Hematopoietic multipotent progenitor cell (in vitro differentiated cells): ENCODE measurements around the gene BICC1. TPM values are rescaled to one million over a fixed set of nuclear protein-coding genes. Genes with fewer than 3 reads are reported as not detected.

Experiments
- DNase-seq, 3 donors: peaks; one replicate each; pipeline ENCODE4 v3.0.0-alpha.2; 2011 to 2015; ENCODE audit warnings: low read depth in 2 of 3, low spot score in 2 of 3
- total RNA-seq: library from RNA; depleted of rRNA; stranded (reverse); fragments of >200 nt; gene quantifications from one replicate; pipeline ENCODE4 v1.2.3, GENCODE V29; 2012

Gene BICC1
- total RNA-seq, 1 donor: 1.3 TPM

- DNase-seq: no peak
These were observed 47.4 kb downstream of the BICC1 start for GRCh38 chr10:58560068-58560467.

DNA sequence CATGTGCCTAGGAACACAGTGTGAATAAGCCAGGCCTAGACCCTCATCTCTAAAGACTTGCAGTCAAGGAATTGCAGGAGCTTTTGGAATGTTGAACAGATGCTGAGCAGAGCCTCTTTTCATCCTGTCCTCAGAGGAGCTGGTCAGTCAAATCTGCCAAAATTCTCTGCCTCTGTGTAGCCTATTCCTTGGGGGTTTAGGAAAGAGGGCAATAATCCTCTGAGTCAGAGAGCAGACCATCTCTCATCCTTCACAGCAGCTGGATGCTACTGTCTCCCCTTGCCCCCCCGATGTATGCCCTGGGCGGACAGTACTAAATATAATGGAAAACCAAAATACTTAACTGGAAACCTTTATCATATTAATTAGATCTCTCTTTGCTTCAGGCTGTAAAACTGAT is 52.6 kb downstream of the BICC1 start:
- DNase-seq: no peak

GRCh38 chr10:58567652-58568051 is 55.0 kb downstream of the BICC1 start:
- DNase-seq: no peak

DNA sequence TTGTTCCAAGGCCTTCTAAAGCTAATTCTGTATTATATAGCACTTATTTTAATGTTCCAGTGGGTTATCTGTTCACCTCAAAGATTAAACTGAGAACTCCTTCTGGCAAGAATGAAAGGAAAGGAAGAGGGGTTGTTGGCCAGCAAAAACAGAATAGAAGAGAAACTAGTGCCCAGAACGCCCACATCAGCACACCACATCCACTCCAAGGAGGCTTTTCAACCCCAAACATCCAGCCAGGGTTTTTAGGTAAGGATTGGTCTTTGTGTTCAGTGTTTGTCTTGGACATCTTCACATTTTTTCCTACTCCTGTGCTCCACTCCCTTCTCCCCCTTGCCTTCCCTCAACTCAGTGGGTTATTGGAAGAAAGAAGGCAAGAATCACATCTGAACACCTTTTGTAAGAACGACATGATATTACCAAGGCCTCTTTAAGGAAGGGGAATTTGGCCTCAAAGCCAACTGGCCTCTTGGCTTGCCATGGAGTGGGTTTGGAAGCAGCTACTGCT is 55.8 kb downstream of the BICC1 start:
- DNase-seq: no peak

DNA sequence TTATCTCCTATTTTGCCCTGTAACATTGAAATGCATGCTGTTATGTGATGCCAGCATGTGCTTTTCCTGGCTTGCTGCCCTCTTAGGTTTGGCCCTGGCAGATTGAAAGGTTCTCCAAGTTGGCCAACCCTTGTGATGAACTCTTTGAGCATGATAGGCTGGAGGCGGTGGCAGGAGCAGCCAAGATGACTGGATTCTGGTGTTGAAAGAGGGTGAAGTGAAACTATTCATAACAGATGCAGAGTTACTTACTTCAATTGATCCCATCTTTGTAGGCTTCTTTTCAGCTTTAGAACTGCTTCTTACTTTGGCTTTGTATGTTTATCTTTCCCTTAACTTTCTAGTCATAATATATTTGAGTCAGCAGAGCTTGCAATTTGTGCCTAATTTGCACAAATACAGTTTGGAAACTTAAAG is 57.6 kb downstream of the BICC1 start:
- DNase-seq: no peak

DNA sequence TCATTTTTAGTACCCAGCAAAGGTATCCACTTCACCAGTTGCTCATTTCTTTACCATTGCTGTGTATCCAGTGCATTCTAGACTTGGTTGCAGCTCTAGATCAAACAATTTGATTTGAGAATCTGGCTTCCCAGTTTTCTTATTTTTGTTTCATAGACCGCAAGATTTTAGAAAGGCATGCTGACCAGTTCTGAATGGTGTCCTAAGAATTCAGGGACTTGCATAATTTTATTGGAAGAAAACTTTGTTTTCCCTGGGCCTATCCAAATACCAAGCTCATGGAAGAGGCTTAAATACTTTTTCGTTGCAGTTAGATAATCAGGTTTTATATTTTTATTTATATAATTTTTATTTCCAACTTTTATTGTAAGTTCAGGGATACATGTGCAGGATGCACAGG is 58.3 kb downstream of the BICC1 start:
- DNase-seq: no peak

GRCh38 chr10:58573144-58573543 is 60.5 kb downstream of the BICC1 start:
- no peak for DNase-seq

DNA sequence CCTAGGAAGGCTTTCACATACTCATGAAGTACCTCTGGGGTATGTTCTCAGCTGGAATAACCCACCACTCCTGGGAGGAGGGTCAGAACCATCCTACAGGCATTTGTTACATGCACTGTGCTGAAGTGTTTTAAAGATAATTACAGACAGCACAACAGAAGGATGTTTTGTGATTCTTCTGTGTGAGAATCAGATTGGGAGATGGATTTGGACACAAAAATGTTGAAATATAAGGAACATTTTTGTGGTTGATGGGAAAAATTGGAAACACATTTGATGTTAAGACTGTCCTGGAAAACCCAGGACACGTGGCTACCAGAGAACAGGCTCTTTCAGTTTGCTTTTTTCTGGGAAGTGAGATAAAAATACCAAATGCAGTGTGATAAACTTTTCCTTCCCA is 61.4 kb downstream of the BICC1 start:
- DNase-seq: no peak

- no peak for DNase-seq
These were observed 62.8 kb downstream of the BICC1 start for GRCh38 chr10:58575491-58575890.

DNA sequence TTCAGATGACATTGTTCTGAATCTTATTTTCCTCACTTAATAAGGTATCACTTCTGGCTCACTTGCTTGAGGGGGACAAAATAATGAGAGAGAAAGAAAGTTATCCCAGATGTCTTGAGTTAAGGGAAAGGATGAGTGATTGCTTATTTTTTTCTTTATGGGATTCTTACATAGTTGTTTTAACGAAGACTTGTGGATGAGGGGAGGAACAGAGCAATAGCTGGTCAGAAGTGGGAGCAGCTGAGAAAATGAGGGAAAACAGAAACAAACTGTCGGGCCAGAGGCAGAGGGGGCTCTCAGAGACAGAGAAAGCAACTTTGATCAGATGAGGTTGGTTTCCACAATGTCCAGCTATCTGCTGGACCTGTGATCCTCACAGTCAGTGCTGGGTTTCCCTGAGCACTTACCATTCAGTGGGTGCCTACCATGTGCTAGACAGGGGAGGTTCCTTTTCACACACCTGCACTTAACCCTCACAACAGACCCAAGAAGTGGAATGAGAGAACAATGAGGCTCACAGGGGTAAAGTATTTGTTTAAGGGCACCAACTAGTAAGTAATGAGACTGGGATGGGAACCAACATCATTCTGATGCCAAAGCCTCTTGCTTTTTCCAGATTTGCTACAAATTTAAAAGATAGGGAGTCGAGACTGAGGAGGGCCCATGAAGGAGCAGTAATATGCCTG is 64.2 kb downstream of the BICC1 start:
- no peak for DNase-seq

DNA sequence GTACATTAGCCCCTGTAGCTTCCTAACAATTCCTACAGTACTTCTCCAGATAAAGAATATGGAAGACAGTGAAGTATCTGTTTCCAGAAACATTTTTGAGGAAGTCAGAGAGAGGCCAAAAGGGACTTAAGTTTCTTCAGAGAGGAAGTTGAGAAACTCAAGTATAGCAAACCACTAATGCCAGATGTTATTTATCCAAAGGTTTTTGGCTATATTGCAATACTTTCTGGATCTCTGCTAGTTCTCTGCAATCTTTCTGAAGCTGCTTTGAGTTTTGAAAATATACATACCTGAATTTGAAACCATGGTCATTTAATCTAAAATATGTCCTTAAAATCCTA is 64.7 kb downstream of the BICC1 start:
- DNase-seq: peak in 1 of 3 donors; percentile 57

DNA sequence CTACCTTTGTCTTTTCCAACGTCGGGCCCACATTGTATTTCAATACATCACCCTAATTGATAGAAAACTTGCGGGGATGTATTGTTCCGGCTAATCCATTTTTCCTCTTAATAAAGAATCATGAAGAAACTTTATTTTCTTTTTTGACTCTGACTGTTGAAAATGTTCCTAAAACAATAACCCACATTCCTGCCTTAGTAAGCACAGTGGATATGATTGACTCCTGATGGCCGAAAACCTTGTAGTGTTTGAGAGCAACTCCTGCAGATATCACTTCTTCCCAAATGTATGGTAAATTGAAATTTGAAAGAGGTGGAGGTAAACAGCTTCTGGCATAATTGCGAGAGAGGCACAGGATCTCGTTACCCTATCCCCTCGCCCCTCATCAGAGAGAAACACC is 65.7 kb downstream of the BICC1 start:
- no peak for DNase-seq

- no peak for DNase-seq
These were observed 66.5 kb downstream of the BICC1 start for GRCh38 chr10:58579011-58579655.

GRCh38 chr10:58582045-58582444 is 69.4 kb downstream of the BICC1 start:
- DNase-seq: no peak

DNA sequence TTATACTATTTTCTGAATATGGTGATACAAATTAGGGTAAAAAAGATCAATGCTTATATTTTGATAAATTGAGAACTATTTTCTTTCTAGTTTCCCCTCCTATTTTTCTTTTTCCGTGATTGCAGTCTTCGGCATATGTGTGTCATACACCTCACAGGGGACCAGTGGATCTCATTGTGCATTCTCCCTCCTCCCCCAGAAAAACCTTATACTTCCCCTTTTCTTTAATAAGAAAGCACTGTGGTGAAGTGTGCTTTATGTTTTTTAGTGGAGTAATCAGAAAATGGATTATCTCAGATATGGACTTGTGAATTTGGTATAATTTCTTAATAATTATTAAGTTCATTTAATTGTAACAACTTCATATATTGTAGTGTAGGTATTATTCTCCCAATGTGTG is 72.8 kb downstream of the BICC1 start:
- peak in 1 of 3 donors; percentile 53 for DNase-seq

- DNase-seq: no peak
These were observed 73.9 kb downstream of the BICC1 start for GRCh38 chr10:58586282-58587245.

DNA sequence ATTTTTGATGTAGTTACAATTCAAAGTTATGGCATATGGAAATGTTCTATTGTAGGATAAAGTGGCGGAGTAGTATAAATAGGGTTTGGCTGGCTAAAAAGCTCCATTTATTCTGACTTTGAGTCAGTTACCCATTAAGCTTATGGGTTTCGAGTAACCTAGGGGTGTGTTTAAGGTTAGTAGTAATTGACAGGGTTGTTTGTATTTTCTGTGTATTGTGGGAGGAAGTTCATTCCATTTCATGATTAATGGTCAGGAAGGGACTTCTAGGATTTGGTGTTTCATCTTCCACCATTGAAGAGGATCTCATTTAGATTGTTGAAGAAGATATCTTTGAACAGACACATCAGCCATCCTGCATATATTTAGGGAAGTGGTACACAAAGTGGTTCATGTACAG is 75.0 kb downstream of the BICC1 start:
- DNase-seq: no peak

DNA sequence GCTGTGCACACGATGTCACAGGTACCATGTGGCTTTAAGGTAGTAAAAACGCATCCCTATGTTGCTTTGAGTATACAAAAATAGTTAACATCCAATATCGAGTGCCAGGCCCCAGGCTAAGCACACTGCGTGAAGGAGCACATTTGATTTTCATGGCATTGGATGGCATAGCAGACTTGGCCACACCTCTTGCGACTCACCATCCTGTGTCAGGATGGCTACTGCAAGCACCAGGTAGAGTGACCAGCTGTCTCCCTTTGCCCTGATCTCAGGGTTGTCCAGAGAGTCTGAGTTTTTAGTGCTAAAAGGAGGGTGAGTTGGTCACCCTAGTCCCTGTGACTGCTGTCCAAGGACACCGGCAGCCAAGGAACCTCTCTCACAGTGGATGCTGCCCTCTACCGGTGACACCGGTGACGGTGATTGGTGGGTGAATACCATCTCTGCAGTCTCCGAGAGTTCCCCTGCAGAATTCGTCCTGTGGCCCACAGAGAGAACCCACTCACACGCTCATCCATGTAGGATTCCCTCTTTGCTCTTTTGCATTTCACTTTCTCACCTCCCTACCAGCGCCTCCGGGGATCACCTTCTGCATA is 76.1 kb downstream of the BICC1 start:
- no peak for DNase-seq

DNA sequence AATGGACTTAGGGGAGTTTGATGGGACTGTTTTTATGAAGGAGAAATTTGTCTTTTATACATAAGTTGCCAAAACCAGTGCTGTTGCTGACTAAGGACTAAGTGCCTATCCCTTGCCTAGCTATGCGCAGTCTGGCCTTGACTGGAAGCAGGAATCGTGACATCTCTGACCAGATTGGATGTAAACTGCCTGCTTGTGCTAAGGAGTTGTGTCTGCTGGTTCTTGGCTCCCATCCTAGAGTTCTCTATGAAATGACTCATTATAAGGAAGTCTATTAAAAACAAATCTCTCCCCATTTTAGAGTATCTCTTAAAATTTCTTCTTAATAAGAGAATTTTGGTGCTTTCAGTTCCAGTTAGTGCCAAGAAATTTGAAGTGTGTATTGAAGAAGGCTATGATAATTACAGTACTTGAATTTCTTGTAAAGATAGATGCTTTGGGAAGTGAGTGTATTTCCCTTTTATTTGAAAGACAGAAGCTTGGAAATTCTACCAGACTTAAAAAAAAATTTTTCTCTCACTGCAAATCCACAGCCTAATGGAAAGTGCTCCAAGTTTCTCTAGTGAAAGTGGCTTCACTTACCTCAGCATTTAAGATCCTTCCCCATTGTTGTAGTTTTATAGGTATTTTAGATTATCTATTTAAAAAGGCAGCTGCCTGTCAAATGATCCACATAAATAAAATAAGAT is 77.6 kb downstream of the BICC1 start:
- no peak for DNase-seq

DNA sequence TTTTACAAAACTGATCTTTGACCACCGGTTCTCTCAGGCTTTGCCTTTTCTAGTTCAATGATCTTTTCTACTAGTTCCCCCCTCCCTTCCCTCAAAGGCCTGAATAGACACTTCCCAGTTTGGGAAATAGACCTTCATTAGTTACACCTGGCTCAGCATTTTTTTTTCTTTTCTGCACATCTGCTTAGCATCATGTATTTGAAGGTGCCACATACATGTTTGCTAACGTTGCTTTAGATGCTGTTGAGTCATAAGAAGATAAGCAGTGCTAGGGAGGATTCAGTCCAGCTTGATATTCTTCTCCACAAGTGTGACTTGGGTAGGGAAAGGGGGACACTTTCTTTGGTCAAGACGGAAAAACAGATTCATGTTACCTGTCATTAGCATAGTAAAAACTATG is 78.3 kb downstream of the BICC1 start:
- DNase-seq: no peak
